Right renal pelvis (tissue), 4 donors: ENCODE data around the gene AHRR. TPM values are rescaled to one million over a fixed set of nuclear protein-coding genes. Genes with fewer than 3 reads are reported as not detected.
"Not testable (repeated sequence)": the region's sequence is repeated elsewhere in the genome, so short reads cannot be mapped to it uniquely, and the experiment has no call there.

Experiments
- DNase-seq, 4 donors: peaks; one replicate each; pipeline ENCODE4 v3.0.0-alpha.2; 2013; ENCODE audit warnings: low read depth in 4 of 4, low spot score in 3 of 4, missing footprints in 1 of 4
- polyA plus RNA-seq, 4 donors: library from polyadenylated mRNA; unstranded; fragments of 120-200 nt; gene quantifications; one replicate each; pipeline ENCODE4 v1.2.1, GENCODE V29; 2013; ENCODE audit not compliant: insufficient read length in 4 of 4

Gene AHRR
- polyA plus RNA-seq, 4 donors: 1.8 to 2.9 (median 2.4) TPM

DNA sequence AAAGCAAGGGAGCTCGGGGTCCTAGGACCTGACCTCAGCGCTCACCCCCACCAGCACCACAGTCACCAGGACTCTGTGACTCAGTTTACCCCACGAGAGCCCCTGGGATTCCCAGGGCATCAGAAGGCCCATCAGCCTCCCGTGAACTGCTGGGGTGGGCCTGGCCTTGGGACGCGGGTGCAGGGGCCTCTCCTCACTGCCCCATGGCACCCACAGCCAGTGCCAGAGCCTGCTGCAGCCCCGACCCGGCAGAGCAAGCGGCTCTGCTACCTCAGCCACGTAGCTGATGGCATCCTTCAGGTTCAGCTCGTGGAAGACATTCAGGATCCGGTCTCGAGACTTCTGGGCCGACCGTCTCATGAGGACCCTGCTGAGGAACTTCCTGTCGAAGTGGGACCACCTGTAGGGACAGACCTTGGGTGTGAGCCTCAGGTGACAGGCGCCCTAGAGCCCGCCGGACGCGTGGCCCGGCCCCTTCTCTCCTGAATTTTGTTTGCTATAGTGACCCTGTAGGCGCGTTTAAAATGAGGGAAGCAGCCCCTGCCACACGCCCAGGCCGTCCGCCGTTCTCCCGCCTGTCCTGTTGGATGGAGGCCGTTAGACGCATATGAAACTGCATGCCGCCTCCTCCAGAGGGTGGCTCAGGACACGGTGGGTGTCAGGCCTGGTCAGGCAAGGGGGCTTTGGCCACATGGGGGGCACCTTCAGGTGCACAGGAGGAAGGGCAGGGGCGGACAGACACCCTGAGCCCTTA lies 158.2 kb downstream of the AHRR start:
- no peak for DNase-seq

DNA sequence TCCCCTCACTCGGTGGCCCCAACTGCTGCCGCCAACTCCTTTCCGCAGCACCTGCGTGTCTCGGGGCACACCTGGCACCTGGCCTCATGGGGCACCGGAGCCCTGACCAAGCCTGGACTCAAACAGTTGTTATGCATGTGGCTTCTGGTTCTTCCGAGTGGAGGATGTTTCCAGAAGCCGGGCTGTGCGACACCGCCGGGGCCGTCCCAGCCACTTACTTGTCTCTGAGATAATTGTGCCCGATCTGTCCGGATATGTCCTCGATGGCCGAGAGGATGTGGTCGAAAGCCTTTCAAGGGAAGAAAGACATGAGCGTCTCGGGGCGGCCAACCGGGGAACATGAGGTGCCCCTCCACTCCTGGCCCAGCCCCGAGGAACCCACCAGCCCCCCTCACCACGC lies 159.8 kb downstream of the AHRR start:
- DNase-seq: no peak

- no peak for DNase-seq
Observed at GRCh38 chr5:482021-482420, 160.5 kb downstream of the AHRR start.

DNA sequence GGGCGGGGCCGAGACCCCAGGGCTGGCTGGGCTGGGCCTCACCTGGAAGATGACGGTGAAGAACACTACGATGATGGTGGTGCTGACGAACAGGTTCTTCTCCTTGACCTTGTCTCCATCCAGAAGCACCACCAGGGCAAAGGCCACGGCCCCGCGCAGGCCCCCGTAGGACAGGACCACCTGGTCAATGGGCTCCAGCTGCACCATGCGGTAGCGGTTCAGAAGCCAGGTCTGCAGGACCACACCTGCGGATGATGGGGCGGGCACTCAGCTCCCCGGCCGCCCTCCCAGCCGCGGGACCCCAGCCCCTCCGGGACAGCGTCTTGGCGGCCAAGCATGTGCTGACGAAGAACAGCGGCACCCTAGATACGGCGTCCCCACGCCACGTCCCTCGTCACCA lies 161.0 kb downstream of the AHRR start:
- no peak for DNase-seq

GRCh38 chr5:483011-483410 lies 161.5 kb downstream of the AHRR start:
- DNase-seq: no peak

- DNase-seq: no peak
Observed at GRCh38 chr5:483434-484140, 162.1 kb downstream of the AHRR start.

- no peak for DNase-seq
Observed at GRCh38 chr5:484556-484955, 163.0 kb downstream of the AHRR start.

- no peak for DNase-seq
Observed at GRCh38 chr5:485113-485945, 163.8 kb downstream of the AHRR start.

DNA sequence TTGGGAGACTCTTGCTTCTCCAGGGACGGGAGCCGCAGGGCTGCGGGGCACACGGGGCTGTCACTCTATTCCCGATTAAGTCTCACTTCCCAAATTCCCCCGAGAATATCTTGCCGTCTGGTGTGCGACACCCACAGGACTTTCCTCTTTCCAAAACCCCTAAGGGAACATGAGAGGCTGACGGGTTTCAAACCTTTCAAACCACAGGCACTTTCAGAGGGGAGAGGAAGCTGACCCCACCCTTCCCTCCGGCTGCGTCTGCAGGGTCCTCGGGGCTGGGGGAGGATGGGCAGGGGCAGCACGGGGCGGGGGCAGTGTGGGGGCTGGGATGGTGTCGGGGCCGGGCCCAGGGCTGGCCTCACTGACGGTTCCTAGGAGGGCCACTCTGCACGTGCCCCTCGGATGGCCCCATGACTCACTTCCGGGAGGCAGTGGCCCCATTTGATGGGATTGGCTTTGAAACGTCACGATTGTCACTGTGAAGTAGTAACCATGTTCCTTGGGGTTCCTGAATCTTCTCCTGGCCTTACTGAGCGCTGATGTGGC lies 164.5 kb downstream of the AHRR start:
- no peak for DNase-seq

DNA sequence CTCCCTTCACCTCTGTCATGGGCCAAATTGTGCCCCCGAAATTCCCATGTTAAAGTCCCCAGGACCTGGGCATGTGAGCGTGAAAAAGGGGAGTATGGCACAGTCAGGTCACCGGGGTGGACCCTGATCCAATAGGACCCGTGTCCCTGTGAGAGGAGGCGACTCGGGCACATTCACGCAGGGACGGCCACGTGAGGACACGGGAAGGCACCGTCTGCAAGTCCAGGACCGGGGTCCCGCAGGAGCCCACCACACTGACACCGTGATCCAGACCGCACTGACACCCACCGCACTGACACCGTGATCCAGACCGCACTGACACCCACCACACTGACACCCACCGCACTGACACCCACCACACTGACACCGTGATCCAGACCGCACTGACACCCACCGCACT lies 165.1 kb downstream of the AHRR start:
- not testable (repeated sequence) for DNase-seq

Other genes starting within 250 kb of the AHRR start
- gene PLEKHG4B, start 229.5 kb upstream of the AHRR start, polyA plus RNA-seq: 10 to 100 TPM; 10.7 to 12.1 (median 11.5) TPM
- gene LRRC14B, start 130.2 kb upstream of the AHRR start, polyA plus RNA-seq: under 1 TPM in 1 of 4 donors, not detected in 3; 0.16 TPM
- 10 to 100 TPM; 12.8 to 16.8 (median 14.1) TPM for gene CCDC127, start 103.6 kb upstream of the AHRR start, polyA plus RNA-seq
- gene SDHA, start 103.4 kb upstream of the AHRR start, polyA plus RNA-seq: 100 to 1,000 TPM; 131 to 152 (median 142) TPM
- gene PDCD6, start 50.1 kb upstream of the AHRR start, polyA plus RNA-seq: 100 to 1,000 TPM; 130 to 137 (median 133) TPM
- gene EXOC3, start 121.5 kb downstream of the AHRR start, polyA plus RNA-seq: 10 to 100 TPM; 49.2 to 60.5 (median 52.5) TPM
- 10 to 100 TPM; 40.5 to 60.9 (median 47.3) TPM for gene SLC9A3, start 202.7 kb downstream of the AHRR start, polyA plus RNA-seq